Upper lobe of right lung (tissue), 1 donor: ENCODE results near the gene PROX1. TPM values are rescaled to one million over a fixed set of nuclear protein-coding genes. Genes with fewer than 3 reads are reported as not detected.

Experiments used
- ATAC-seq: fragments of 200-7000 bp; cut with Tn5 transposase; one replicate; pipeline ENCODE4 v1.9.1; 2020; ENCODE audit warnings: mild to moderate bottlenecking, moderate library complexity
- DNase-seq: peaks from one replicate; pipeline ENCODE4 v3.0.0-alpha.2; 2020
- H3K27ac ChIP-seq: fragments of 200-600 bp; one replicate; pipeline ENCODE4 v1.8.0; 2022
- H3K27me3 ChIP-seq: fragments of 200-600 bp; one replicate; pipeline ENCODE4 v1.8.0; 2022; ENCODE audit warnings: mild to moderate bottlenecking
- H3K36me3 ChIP-seq: fragments of 200-600 bp; one replicate; pipeline ENCODE4 v1.8.0; 2022
- H3K4me1 ChIP-seq: fragments of 200-600 bp; one replicate; pipeline ENCODE4 v1.8.0; 2022
- H3K4me3 ChIP-seq: fragments of 200-600 bp; one replicate; pipeline ENCODE4 v1.8.0; 2022; ENCODE audit warnings: mild to moderate bottlenecking
- H3K9me3 ChIP-seq: fragments of 200-600 bp; one replicate; pipeline ENCODE4 v1.8.0; 2022
- intact Hi-C: fragments of 100-400 bp; cut with DNase I; formaldehyde crosslinking; loops from one replicate; pipeline ENCODE4 v1.11.0; 2022
- total RNA-seq: library from RNA; stranded (reverse); fragmentation: NEBNext Ultra II Directional; extraction: Animal tissue kit (Norgen Biotek cat#: 25700); gene quantifications from one replicate; pipeline ENCODE4 v1.2.1, GENCODE V29; 2021
- TF ChIP-seq, protein P1 (sequence below): fragments of 200-600 bp; IDR thresholded peaks from one replicate; pipeline ENCODE4 v1.8.0; 2022; ENCODE audit warnings: antibody characterized with exemption
- donor health status: DM: no; HTN: yes; CAD: no; lungs with severe emphysema.

The PROX1 gene
- total RNA-seq, 1 donor from 2014 or later, result 14.1 TPM

- TF ChIP-seq, protein P1, sequence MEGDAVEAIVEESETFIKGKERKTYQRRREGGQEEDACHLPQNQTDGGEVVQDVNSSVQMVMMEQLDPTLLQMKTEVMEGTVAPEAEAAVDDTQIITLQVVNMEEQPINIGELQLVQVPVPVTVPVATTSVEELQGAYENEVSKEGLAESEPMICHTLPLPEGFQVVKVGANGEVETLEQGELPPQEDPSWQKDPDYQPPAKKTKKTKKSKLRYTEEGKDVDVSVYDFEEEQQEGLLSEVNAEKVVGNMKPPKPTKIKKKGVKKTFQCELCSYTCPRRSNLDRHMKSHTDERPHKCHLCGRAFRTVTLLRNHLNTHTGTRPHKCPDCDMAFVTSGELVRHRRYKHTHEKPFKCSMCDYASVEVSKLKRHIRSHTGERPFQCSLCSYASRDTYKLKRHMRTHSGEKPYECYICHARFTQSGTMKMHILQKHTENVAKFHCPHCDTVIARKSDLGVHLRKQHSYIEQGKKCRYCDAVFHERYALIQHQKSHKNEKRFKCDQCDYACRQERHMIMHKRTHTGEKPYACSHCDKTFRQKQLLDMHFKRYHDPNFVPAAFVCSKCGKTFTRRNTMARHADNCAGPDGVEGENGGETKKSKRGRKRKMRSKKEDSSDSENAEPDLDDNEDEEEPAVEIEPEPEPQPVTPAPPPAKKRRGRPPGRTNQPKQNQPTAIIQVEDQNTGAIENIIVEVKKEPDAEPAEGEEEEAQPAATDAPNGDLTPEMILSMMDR, result no peak
- DNase-seq, result no peak
- ATAC-seq, result no peak
- Histone ChIP-seq H3K4me1 (no peaks in the 10 kb centered on the region), H3K36me3 (no peaks in the 10 kb centered on the region), H3K27me3 (no peaks in the 10 kb centered on the region), H3K9me3 (no peaks in the 10 kb centered on the region), H3K27ac (no peak overlapping the region), H3K4me3 (no peak overlapping the region)
- intact Hi-C loops, result no loop called here
Observed at GRCh38 chr1:214008347-214008746, 20.6 kb downstream of the PROX1 start.

GRCh38 chr1:214008791-214009422 lies 21.1 kb downstream of the PROX1 start:
- no peak for ATAC-seq
- no peak for DNase-seq
- H3K27ac ChIP-seq, result no peak overlapping the region
- no peaks in the 10 kb centered on the region for H3K4me1 ChIP-seq
- TF ChIP-seq, protein P1, result no peak
- intact Hi-C loops, result no loop called here
- H3K27me3 ChIP-seq, result no peaks in the 10 kb centered on the region
- no peaks in the 10 kb centered on the region for H3K36me3 ChIP-seq
- no peaks in the 10 kb centered on the region for H3K9me3 ChIP-seq
- H3K4me3 ChIP-seq, result no peak overlapping the region

DNA sequence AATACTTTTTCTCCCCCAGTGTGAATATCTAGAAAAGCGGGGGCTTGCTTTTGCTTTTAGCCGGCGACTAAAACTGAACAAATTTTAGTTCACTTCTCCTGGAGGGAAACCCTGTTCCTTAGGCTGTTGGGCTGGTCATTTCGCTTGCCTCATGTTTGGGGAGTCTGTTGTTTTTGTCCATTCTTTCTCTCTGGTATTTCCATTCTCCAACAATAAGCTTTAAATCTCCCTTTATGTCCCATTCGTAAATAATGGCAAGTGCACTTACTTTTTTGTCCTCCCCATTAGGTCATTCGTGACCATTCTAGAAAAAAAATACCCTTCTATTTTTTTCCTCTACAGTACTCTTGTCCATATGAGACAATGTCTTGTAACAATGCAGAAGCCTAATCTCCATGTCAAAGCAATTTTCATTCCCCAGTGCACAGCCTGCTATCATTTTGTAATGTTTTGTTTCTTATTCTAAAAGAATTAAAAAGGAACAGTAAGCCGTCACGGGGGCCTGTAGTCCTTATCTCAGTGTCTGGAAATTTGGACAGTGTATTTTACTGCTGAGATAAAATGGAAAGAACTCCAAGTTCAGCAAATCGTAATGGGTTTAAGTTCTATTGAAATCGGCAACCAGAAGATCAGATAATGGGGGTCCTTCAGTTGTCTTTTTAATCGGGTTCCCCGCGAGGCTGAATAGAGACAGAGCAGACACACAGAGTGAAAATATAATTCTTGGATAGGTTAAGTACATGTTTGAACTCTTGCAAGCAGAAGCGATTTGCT lies 21.8 kb downstream of the PROX1 start:
- TF ChIP-seq, protein P1, result no peak
- ATAC-seq (no peak), DNase-seq (no peak)
- no peak overlapping the region for H3K27ac ChIP-seq
- H3K4me1 ChIP-seq, result no peaks in the 10 kb centered on the region
- no peak overlapping the region for H3K4me3 ChIP-seq
- no peaks in the 10 kb centered on the region for H3K27me3 ChIP-seq
- H3K36me3 ChIP-seq, result no peaks in the 10 kb centered on the region
- intact Hi-C loops, result no loop called here
- no peaks in the 10 kb centered on the region for H3K9me3 ChIP-seq

DNA sequence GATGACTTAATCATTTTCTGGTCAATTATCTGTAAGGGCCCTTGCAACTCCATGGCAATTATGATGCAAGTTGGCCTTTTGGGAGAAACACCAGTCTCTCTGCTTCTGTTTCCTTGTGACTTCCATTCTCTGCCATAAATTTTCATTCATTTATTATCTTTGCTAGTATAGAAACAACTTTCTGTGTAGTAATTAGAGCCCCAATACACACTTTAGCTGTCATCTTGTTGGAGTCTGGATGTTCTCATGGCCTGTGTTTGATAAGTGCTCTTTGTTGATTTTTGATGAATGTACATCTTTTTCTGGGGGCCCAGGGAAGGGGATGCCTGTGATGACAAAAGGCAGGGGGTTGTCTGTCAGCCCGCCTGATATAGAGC lies 22.4 kb downstream of the PROX1 start:
- H3K4me1 ChIP-seq, result no peaks in the 10 kb centered on the region
- H3K27ac ChIP-seq, result no peak overlapping the region
- ATAC-seq (no peak), DNase-seq (no peak)
- H3K27me3 ChIP-seq, result no peaks in the 10 kb centered on the region
- H3K4me3 ChIP-seq, result no peak overlapping the region
- no peaks in the 10 kb centered on the region for H3K9me3 ChIP-seq
- TF ChIP-seq, protein P1, result no peak
- no peaks in the 10 kb centered on the region for H3K36me3 ChIP-seq
- intact Hi-C loops, result no loop called here

DNA sequence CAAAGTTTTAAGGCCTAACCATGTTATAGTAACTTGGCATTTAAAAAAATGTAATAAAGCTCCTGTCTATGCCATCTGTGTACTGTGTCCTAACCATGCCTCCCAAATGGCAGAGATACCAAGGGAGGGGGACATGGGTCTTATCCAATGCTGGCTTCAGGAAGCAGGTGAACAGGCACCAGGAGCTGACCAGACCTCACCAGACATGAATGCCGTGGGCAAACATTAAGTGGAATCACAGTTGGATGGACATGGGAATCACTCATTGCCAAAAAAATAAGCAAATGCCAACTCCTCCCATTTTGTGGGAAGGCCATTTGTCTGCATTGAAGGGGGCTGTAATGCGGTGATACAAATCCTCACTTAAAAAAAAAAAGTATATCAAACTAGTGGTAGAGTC lies 22.9 kb downstream of the PROX1 start:
- no peaks in the 10 kb centered on the region for H3K9me3 ChIP-seq
- no peaks in the 10 kb centered on the region for H3K27me3 ChIP-seq
- H3K4me1 ChIP-seq, result no peaks in the 10 kb centered on the region
- ATAC-seq (no peak), DNase-seq (no peak)
- TF ChIP-seq, protein P1, result no peak
- H3K4me3 ChIP-seq, result no peak overlapping the region
- intact Hi-C loops, result no loop called here
- no peak overlapping the region for H3K27ac ChIP-seq
- H3K36me3 ChIP-seq, result no peaks in the 10 kb centered on the region
